ENCODE data around the gene NUP210L.
"Not testable (repeated sequence)": the region's sequence is repeated elsewhere in the genome, so short reads cannot be mapped to it uniquely, and the experiment has no call there.

Gene NUP210L

DNA sequence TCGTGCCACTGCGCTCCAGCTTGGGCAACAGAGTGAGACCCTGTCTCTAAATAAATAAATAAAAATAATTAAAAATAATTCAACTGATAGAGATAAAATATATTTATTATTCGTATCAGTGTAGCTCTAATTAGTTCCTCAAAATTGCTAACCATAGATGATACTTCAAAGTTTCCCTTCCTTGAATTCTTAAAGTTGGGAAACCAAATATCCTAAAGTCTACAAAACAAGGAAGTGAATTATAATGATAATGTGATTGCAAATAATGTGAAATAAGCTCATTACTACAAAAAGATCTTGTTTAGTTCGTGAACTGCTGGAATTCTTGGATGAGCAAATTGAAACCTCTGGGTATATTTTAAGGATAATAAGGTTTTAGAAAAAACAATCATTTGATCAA is 60.5 kb downstream of the NUP210L start:
- DNase-seq, result no peak

DNA sequence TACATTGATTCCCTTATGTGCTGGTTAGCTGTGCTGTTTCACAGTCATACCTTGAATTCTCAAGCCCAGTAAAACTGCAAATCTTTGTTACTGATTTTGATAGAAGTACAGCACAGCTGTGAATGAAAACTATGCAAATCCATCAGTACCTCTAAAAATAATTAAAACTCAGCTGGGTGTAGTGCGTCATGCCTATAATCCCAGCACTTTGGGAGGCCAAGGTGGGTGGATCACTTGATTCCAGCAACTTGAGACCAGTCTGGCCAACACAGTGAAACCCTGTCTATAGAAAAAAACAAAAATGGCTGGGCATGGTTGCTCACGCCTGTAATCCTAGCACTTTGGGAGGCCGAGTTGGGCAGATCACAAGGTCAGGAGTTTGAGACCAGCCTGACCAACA is 61.2 kb downstream of the NUP210L start:
- no peak for DNase-seq

DNA sequence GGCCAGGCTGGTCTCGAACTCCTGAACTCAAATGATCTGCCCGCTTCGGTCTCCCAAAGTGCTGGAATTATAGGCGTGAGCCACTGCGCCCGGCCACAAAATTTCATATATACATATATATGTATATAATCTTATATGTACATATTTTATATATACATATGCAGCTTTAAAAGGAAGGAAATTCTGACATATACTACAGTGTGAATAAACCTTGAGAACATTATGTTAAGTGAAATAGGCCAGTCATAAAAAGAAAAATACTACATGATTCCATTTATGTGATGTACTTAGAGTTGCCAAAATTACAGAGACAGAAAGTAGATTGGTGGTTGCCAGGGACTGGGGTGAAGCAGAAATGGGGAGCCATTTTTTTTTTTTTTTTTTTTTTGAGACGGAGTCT is 63.2 kb downstream of the NUP210L start:
- DNase-seq, result no peak

DNA sequence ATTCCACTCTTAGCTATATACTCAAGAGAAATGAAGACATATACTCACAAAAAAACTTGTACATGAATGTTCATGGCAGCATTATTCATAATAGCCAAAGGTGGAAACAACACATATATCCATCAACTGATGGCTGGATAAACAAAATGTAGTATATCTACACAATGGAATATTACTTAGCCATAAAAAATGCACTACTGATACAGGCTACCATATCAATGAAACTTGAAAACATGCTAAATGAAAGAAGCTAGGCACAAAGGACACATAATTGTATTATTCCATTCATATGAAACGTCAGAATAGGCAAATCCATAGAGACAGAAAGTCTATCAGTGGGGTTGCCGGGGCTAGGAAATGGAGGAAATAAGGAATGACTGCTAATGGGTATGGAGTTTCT is 67.3 kb downstream of the NUP210L start:
- DNase-seq, result no peak

DNA sequence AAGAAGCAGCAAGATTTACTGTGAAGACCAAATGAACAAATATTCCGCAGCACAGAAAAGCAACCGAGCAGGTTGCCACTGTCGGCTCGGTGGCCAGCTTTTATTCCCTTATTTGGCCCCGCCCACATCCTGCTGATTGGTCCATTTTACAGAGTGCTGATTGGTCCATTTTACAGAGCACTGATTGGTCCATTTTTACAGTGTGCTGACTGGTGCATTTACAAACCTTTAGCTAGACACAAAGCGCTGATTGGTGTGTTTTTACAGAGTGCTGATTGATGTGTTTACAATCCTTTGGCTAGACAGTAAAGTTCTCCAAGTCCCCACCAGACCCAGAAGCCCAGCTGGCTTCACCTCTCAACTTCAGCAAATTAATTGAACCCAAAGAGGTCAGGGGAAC is 71.8 kb downstream of the NUP210L start:
- DNase-seq, result not testable (repeated sequence)

DNA sequence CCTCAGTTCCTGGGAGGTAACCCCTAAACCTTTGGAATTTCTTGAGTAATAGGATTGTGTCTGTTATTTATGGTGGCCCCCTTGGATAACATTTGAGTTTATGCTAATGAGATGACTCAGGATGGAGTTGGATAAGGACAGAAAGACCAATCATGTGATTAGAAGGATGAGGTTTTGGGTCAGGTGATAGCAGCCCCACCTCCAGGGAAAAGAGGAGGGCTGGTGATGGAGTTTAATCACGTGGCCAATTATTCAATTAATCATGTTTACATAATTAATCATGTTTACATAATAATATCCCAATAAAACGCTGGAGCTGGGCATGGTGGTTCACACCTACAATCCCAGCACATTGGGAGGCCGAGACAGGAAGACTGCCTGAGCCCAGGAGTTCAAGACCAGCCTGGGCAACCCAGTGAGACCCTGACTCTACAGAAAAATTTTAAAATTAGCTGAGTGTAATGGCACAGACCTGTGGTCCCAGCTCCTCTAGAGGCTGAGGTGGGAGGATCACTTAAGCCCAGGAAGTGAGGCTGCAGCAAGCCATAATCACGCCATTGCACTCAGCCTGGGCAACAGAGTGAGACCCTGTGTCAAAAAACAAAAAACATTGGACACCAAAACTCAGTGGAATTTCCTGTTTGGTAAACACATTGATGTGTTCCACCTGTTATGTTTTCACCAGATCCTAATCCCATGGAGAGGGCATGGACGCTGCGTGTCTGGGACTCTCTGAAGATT is 73.3 kb downstream of the NUP210L start:
- no peak for DNase-seq

DNA sequence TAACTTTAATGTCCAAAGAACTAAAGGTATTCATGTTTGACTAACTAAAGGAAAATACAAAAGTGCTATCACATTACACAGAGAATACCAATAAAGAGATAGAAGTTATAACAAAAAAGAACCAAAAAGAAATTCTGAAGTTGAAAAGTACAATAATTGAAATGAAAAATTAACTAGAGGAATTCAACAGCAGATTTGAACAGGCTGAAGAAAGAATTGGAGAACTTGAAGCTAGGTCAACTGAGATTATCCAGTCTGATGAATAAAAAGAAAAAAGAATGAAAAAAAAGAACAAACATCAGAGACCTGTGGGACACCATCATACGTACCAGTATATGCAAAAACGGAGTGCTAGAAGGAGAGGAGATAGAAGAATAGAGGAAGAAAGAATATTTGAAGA is 78.5 kb downstream of the NUP210L start:
- no peak for DNase-seq

DNA sequence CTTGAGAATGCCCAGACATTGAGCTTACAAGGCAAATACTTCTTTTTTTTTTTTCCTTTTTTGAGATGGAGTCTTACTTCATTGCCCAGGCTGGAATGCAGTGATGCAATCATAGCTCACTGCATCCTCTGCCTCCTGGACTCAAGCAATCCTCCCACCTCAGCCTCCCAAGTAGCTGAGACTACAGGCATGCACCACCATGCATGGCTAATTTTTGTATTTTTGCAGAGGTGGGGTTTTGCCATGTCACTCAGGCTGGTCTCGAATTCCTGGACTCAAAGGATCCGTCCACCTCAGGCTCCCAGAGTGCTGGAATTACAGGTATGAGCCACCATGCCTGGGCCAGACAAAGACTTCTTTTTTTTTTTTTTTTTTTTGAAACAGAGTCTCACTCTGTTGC is 79.1 kb downstream of the NUP210L start:
- DNase-seq, result no peak

DNA sequence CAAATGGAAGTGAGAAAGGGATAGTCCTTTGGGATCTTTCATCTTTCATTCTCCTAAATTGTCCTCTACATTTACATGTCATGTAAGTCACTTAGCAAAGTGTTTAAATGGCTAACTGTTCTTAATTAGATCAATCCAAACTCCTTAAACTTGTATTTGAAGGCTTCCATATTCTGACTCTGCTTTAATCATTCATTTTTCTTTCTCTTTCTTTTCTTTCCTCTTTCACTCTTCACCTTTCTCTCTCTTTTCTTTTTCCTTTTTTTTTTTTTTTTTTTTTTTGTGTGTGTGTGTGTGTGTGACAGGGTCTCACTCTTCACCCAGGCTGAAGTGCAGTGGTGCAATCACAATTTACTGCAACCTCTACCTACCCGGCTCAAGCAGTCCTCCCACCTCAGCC is 92.6 kb downstream of the NUP210L start:
- DNase-seq, result no peak

DNA sequence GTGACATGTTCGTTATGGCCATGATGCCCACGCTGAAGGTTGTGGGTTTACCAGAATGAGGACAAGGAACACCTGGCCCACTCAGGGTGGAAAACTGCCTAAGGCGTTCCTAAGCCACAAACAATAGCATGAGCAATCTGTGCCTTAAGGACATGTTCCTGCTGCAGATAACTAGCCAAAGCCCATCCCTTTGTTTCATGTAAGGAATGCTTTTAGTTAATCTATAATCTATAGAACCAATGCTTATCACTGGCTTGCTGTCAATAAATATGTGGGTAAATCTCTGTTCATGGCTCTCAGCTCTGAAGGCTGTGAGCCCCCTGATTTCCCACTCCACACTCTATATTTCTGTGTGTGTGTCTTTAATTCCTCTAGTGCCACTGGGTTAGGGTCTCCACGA is 107.4 kb downstream of the NUP210L start:
- not testable (repeated sequence) for DNase-seq

DNA sequence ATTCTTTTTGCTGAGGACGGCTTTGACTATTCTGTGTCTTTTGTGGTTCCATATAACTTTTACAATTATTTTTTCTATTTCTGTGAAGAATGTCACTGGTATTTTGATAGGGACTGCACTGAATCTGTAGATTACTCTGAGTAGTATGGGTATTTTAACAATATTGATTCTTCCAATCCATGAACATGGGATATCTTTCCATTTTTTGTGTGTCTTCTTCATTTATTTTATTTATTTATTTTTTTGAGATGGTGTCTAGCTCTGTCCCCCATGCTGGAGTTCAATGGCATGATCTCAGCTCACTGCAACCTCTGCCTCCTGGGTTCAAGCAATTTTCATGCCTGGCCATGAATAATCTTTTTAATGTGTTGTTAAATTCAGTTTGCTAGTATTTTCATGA is 121.2 kb downstream of the NUP210L start:
- not testable (repeated sequence) for DNase-seq

DNA sequence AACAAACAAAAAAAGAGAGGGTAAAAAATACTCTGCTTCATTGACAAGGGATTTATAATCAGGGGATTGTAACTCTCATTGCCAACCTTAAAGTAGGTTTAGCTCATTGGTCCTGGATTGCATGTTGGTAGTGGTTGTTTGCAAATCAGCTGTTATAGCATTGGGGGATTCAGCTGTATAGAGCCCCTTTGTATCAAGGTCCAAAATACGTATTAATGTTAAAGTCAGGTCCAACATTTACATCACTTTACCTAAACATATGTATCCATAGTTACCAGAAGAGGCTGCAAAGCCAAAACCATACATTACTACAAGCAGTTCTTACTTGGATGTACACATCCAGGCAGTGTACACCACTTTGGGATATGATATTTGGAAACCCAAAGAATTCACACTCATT is 134.9 kb downstream of the NUP210L start:
- DNase-seq, result no peak

DNA sequence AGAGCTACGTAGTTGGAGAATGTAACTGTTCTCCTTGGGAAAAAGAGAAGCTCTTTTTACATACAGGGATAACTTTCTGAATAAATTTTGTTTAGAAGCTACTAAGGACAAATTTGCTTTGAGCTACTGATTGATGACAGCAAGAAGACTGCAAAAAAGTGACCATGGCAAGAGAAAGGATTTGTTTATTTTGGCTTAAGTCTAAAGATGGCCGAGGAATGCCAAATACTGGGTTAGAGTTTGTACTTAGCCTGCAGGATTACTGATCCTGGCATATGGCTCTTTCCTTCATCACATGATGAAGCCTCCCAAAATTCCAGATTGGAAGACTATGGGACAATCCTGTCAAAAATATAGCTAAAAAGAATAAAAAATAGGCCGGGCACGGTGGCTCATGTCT is 135.6 kb downstream of the NUP210L start:
- no peak for DNase-seq

DNA sequence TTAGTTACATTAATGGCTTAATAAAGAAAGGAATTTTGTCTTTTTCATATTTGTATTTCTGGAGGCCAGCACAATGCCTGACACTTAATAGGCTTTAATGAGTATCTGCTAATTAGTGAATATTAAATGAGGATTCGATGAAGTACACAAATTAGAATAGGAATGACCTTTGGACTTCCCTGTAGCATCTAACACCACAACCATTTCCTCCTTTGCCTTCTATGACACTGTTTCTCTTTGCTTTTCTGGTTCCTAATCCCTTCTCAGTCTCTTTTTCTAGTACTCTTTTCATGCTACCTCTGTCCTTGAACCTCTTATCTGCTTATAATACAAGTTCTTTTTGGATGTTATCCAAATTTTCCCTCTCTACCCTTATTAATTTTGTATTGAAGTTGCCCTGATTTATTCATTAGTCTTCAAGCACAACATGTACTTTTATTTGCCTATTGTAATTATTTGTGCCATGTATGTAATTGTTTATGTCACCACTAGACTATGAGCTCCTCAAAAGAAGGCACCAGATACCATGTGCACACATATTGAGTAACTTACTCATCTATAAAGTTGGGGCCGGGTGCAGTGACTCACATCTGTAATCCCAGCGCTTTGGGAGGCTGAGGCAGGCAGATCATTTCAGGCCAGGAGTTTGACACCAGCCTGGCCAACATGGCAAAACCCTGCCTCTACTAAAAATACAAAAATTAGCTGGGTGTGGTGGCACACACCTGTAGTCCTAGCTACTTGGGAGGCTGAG is 140.5 kb downstream of the NUP210L start:
- DNase-seq, result no peak

DNA sequence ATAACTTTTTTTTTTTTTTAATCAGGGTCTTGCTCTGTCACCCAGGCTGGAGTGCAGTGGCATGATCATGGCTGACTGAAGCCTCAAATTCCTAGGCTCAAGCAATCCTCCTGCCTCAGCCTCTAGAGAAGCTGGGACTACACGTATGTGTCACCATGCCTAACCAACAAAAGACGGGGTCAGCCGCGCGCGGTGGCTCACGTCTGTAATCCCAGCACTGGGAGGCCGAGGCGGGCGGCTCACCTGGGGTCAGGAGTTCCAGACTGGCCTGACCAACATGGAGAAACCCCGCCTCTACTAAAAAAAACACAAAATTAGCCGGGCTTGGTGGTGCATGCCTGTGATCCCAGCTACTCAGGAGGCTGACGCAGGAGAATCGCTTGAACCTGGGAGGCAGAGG is 142.3 kb downstream of the NUP210L start:
- not testable (repeated sequence) for DNase-seq

DNA sequence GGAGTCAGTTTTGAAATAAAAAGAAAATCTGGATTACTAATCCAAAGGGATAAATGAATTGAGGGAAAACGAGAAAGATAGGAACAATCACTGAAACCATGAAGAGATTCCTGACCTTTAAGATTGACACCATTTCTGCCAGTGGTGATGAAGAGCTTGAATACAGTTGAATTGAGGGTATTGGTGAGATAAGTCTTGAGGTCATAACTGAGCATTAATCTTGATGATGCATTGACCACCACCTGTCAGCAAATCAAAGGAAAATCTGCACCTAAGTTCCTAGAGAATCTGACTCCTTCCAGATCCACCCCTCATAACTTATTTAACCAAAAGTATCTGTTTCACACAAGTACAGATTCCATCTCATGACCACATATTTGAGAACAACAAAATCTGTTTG is 142.7 kb downstream of the NUP210L start:
- no peak for DNase-seq

DNA sequence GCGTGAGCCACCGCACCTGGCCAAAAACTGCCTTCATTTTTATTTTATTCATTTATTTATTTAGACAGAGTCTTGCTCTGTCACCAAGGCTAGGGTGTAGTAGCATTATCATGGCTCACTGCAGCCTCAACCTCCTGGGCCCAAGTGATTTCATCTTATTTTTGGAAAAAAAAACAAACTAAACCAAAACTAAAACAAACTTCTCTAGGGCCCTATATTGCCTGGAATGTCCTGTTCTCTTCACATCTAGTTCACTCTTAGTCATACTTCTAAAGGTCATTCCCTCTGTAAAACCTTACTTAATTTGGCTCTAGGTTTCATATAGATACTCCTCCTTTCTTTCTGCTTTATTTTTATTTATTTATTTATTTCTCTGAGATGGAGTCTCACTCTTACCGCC is 148.7 kb downstream of the NUP210L start:
- DNase-seq, result no peak

DNA sequence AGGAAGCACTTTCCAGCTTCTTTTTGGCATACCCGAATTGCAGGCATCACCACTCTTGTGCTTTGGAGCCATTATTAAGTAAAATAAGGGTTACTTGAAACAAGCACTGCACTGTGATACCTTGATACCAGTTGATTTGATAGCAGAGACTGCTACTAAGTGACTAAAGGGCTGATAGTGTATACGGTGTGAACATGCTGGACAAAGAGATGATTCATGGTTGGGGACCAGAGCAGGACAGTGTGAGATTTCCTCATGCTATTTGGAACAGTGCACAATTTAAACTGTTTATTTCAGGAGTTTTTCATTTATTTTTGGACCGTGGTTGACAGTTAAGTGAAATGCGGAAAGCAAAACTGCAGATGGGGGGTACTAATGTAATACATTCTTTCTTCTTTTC is 154.5 kb downstream of the NUP210L start:
- DNase-seq, result no peak

DNA sequence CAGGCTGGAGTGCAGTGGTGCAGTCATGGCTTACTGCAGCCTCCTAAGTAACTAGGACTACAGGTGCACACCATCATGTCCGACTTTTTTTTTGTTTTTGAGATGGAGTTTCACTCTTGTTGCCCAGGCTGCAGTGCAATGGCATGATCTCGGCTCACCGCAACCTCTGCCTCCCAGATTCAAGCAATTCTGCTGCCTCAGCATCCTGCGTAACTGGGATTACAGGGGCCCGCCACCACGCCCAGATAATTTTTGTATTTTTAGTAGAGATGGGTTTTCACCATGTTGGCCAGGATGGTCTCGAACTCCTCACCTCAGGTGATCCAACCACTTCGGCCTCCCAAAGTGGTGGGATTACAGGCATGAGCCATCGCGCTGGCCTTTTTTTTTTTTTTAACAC is 158.0 kb downstream of the NUP210L start:
- not testable (repeated sequence) for DNase-seq

DNA sequence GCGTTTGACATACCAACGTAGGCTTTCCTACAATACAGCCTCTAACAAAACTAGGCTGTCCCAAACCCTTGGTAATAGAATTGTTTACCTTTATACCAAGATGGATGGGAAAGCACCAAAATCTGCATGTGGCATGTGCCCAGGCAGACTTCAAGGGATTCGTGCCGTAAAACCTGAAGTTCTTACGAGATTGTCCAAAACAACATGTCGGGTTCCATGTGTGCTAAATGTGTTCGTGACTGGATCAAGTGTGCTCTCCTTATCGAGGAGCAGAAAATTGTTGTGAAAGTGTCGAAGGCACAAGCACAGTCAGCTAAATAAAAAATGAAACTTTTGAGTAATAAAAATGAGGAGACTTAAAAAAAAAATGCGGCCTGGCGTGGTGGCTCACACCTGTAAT is 159.2 kb downstream of the NUP210L start:
- no peak for DNase-seq

DNA sequence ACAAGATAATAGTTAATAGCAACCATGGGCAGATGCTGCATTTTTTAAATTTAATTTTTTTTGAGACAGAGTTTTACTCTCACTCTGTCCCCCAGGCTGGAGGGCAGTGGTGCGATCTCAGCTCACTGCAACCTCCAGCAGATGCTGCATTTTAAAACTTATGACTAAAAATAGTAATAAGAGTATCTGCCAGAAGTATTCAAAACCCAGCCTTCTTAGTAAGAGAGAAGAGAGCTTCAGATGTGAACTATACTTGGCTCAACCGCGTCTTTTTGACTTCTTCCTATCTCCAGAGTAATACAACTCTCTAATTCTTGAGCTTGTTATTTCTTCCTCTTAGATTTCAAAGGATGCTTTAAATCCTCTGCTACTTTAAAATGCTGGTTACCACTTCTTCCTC is 159.7 kb downstream of the NUP210L start:
- no peak for DNase-seq

DNA sequence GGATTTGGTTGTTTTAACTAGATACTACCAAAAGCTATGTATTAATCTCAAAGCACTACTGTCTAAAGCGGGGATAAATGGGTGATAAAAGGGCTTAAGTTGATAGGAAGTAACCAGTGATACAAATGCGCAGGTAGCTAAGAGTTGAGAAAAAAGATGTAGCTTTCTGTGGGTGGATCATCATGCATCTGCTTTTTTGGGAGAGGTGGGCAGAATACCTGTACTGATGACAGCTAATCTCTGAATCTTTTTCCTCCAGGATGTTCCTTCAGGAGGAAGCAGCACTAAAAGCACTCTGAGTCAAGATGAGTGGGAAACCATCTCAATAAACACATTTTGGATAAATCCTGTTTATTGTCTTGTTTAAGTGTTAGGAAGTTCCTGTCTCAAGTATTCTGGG is 163.1 kb downstream of the NUP210L start:
- no peak for DNase-seq

DNA sequence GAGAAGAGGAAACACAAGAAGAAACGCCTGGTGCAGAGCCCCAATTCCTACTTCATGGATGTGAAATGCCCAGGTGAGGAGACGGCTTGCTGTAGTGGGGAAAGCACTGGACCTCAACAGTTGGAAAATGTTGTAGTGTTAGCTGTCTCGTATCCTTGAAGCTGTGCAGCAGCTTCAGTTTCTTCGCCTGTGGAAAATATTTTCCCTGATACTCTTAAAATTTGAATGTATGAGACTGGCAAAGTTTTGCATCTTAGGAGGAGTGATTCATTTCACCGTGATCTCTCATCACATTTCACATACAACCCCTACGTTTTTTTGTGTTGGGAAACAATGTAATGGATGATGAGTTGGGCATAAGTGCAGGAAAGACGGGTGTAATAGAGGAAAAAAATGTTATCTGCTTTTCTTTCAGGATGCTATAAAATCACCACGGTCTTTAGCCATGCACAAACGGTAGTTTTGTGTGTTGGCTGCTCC is 163.7 kb downstream of the NUP210L start:
- DNase-seq, result no peak

DNA sequence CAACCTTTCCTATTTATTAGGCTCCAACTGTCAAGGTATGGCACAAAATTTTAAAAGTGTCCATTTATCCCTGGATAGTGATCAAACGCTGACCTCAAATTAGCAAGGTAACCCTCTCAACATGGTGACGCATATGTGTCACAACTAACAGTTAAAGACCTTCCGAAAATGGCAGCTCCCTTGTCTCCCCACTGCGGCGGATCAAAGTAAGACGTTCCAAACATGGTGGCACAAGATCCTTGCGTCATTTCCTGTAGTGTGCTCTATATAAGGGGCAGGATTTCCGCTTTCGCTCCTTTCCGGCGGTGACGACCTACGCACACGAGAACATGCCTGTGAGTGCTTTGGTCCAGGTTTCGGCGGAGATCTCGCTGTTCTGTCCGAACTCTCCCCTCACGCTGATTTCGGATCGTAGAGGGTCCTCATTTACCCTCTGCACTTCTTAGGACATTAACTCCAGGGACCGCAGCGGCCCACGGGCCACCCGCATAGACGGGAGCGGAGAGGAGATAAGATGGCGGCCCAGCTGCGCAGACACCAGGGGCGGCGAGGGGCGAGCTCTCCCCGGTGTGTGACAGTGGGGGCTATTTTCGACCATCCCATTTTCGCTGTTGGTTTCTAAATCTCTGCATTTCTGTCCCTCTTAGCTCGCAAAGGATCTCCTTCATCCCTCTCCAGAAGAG is 164.3 kb downstream of the NUP210L start, which contains the start of gene RPS27:
RPS27 (plus strand) TSS at position 295 of the 683 bp plus-strand sequence; CDS start at position 330, 35 bp downstream.
- DNase-seq, result peak; percentile 90

All from activated CD4-positive, alpha-beta T cell treated with anti-CD3 and anti-CD28 coated beads for 48 hours (primary cell).